K562 (cell line): Measurements from ENCODE around the gene TBC1D10A. TPM values are rescaled to one million over a fixed set of nuclear protein-coding genes. Genes with fewer than 3 reads are reported as not detected.

ENCODE experiments used
- ATAC-seq: fragments of 200-7000 bp; cut with Tn5 transposase; 3 replicates; pipeline ENCODE4 v1.9.1; 2020; ENCODE audit warnings: moderate library complexity
- BruUV-seq: library from RNA; stranded (reverse); fragments of 400-500 nt; replicated peaks from 2 replicates; lab custom pipeline; 2021; lab: Mats Ljungman, UMichigan
- CTCF ChIA-PET: fragments of 300-600 bp; formaldehyde crosslinking; extraction: SDS; loops from one replicate; lab custom pipeline; 2021; ENCODE audit warnings: low intra/inter-chr PET ratio; lab: Yijun Ruan, JAX
- POLR2A ChIA-PET: fragments of 300-600, 350-650 bp; sonication (Branson Sonifier 250); formaldehyde crosslinking; extraction: SDS; loops from one replicate; lab custom pipeline; 2021; ENCODE audit warnings: antibody characterized with exemption, inconsistent platforms; lab: Yijun Ruan, JAX
- DNase-seq, 4 experiments: peaks; one replicate each; pipeline versions ENCODE4 v3.0.0 to v3.0.0-alpha.2; 2011 to 2018; ENCODE audit warnings: low spot score in 3 of 4, mixed read lengths in 3 of 4; ENCODE audit errors: extremely low read depth in 1 of 4
- FAIRE-seq: peaks from 2 replicates; lab custom pipeline; 2011; peaks lifted over from hg19 to GRCh38; lab: Jason Lieb, UNC
- H2AFZ ChIP-seq: 2 replicates; pipeline ENCODE4 v1.6.0; 2011; ENCODE audit warnings: low read depth, low read length, control low read depth, inconsistent platforms
- H3K27ac ChIP-seq: fragments of 200-600 bp; 3 replicates; pipeline ENCODE4 v1.8.0; 2011; ENCODE audit warnings: low read depth, mild to moderate bottlenecking, control low read depth, inconsistent platforms, low read length, moderate library complexity, mixed read lengths; ENCODE audit errors: extremely low read depth
- H3K27me3 ChIP-seq, 2 experiments: fragments of 300-600 bp in 1 of 2; 2 replicates in 1 of 2; 3 replicates in 1 of 2; pipeline versions ENCODE4 v1.6.0 to v1.8.0; 2011; ENCODE audit warnings: inconsistent platforms in 2 of 2, low read length in 2 of 2, mild to moderate bottlenecking in 1 of 2, mixed read lengths in 1 of 2, moderate library complexity in 1 of 2; ENCODE audit not compliant: control insufficient read depth in 2 of 2, insufficient read depth in 2 of 2
- H3K36me3 ChIP-seq: fragments of 300-600 bp; 3 replicates; pipeline ENCODE4 v1.8.0; 2011; ENCODE audit warnings: mild to moderate bottlenecking, low read length, inconsistent platforms; ENCODE audit not compliant: control insufficient read depth, insufficient read depth
- H3K4me1 ChIP-seq, 2 experiments: fragments of 200-600 bp in 1 of 2; replicated peaks in 1 of 2; 2 replicates in 1 of 2; 3 replicates in 1 of 2; pipeline versions ENCODE4 v1.5.1 to v1.8.0; 2011; ENCODE audit warnings: inconsistent platforms in 2 of 2, low read length in 2 of 2, mild to moderate bottlenecking in 1 of 2, mixed read lengths in 1 of 2, moderate library complexity in 1 of 2; ENCODE audit not compliant: control insufficient read depth in 2 of 2, insufficient read depth in 2 of 2
- H3K4me2 ChIP-seq: 2 replicates; pipeline ENCODE4 v1.6.1; 2011; ENCODE audit warnings: low read length, control low read depth, inconsistent platforms, mixed read lengths; ENCODE audit not compliant: insufficient read depth
- H3K4me3 ChIP-seq: fragments of 200-600 bp; sonication (generic), shearing (Covaris generic); 2 replicates; pipeline ENCODE4 v1.5.1; 2016; ENCODE audit warnings: control low read depth, inconsistent platforms
- H3K79me2 ChIP-seq: fragments of 200-600 bp; 3 replicates; pipeline ENCODE4 v1.8.0; 2011; ENCODE audit warnings: low read length, inconsistent platforms; ENCODE audit not compliant: control insufficient read depth, insufficient read depth
- H3K9ac ChIP-seq, 2 experiments: 2 replicates each; pipeline versions ENCODE4 v1.6.0 to v1.6.1; 2011; ENCODE audit warnings: low read depth in 2 of 2, low read length in 2 of 2, control low read depth in 1 of 2, inconsistent platforms in 1 of 2, mild to moderate bottlenecking in 1 of 2, mixed read lengths in 1 of 2; ENCODE audit not compliant: insufficient read depth in 1 of 2
- H3K9me1 ChIP-seq: one replicate; pipeline ENCODE4 v1.6.0; 2011; ENCODE audit warnings: inconsistent platforms, mild to moderate bottlenecking, low read length, moderate library complexity; ENCODE audit not compliant: control insufficient read depth, insufficient read depth
- H3K9me3 ChIP-seq: replicated peaks from 2 replicates; pipeline ENCODE4 v1.5.1; 2011; ENCODE audit warnings: low read depth, low read length, inconsistent platforms; ENCODE audit not compliant: control insufficient read depth, insufficient read depth
- H4K20me1 ChIP-seq: replicated peaks from 2 replicates; pipeline ENCODE4 v1.6.1; 2011; ENCODE audit warnings: low read length, inconsistent platforms, mixed read lengths; ENCODE audit not compliant: control insufficient read depth, insufficient read depth
- ARID3B ChIP-seq: fragments of 250-450 bp; sonication (Bioruptor Pico); IDR thresholded peaks from 2 replicates; pipeline ENCODE4 v1.4.0; 2020; ENCODE audit warnings: borderline replicate concordance
- BHLHE40 ChIP-seq: IDR thresholded peaks from 2 replicates; pipeline ENCODE4 v1.6.1; 2011; ENCODE audit warnings: low read length, improper control_type of control experiment
- CBFA2T3 ChIP-seq: fragments of 450-650 bp; IDR thresholded peaks from 2 replicates; pipeline ENCODE4 v1.6.1; 2017
- E2F4 ChIP-seq: sonication (generic); formaldehyde crosslinking; IDR thresholded peaks from 2 replicates; pipeline ENCODE4 v1.8.0; 2022; ENCODE audit warnings: mild to moderate bottlenecking, low read depth, missing genetic modification reagents
- E2F5 ChIP-seq: sonication (generic); formaldehyde crosslinking; IDR thresholded peaks from 2 replicates; pipeline ENCODE4 v1.8.0; 2022; ENCODE audit warnings: mild to moderate bottlenecking, missing genetic modification reagents
- FOXK2 ChIP-seq, 2 experiments: fragments of 450-650 bp; IDR thresholded peaks in 1 of 2; conservative IDR thresholded peaks in 1 of 2; 2 replicates each; pipeline ENCODE4 v1.6.1; 2016; ENCODE audit warnings: low read depth in 2 of 2, mild to moderate bottlenecking in 1 of 2
- GTF2E2 ChIP-seq: fragments of 200-800 bp; sonication (Bioruptor generic); IDR thresholded peaks from 2 replicates; pipeline ENCODE4 v1.6.1; 2016; ENCODE audit warnings: missing genetic modification characterization, missing compliant biosample characterization
- HMG20A ChIP-seq: fragments of 450-650 bp; formaldehyde crosslinking; conservative IDR thresholded peaks from 2 replicates; pipeline ENCODE4 v1.4.0; 2020; ENCODE audit warnings: mild to moderate bottlenecking, mixed read lengths
- KDM1A ChIP-seq, 2 experiments: fragments of 450-650 bp; IDR thresholded peaks; 2 replicates each; pipeline ENCODE4 v1.6.1; 2016; ENCODE audit warnings: mild to moderate bottlenecking in 2 of 2
- LARP7 ChIP-seq: fragments of 450-650 bp; IDR thresholded peaks from 2 replicates; pipeline ENCODE4 v1.6.1; 2016
- MCM3 ChIP-seq: fragments of 450-650 bp; IDR thresholded peaks from 2 replicates; pipeline ENCODE4 v1.6.1; 2016
- MECOM ChIP-seq: fragments of 250-450 bp; sonication (Bioruptor Pico); IDR thresholded peaks from 2 replicates; pipeline ENCODE4 v1.8.0; 2022; ENCODE audit warnings: inconsistent platforms
- RBM15 ChIP-seq: fragments of 200-400 bp; formaldehyde crosslinking; IDR thresholded peaks from 2 replicates; pipeline ENCODE4 v1.6.1; 2018; ENCODE audit warnings: mild to moderate bottlenecking, low read length, moderate library complexity; ENCODE audit not compliant: insufficient read depth
- RNF2 ChIP-seq: sonication (generic); IDR thresholded peaks from 2 replicates; pipeline ENCODE4 v1.6.1; 2016
- SRSF9 ChIP-seq: fragments of 200-400 bp; formaldehyde crosslinking; IDR thresholded peaks from 2 replicates; pipeline ENCODE4 v1.6.1; 2017; ENCODE audit warnings: low read depth, low read length, borderline replicate concordance
- TEAD4 ChIP-seq, 2 experiments: sonication (generic) in 1 of 2; formaldehyde crosslinking in 1 of 2; IDR thresholded peaks; 2 replicates each; pipeline versions ENCODE4 v1.6.1 to v1.8.0; 2012 to 2022; ENCODE audit warnings: borderline replicate concordance in 1 of 2, inconsistent platforms in 1 of 2, low read length in 1 of 2, mild to moderate bottlenecking in 1 of 2, missing genetic modification reagents in 1 of 2
- ZFP30 ChIP-seq: fragments of 250-450 bp; sonication (Bioruptor Pico); IDR thresholded peaks from 2 replicates; pipeline ENCODE4 v1.8.0; 2022; ENCODE audit warnings: moderate library complexity, mild to moderate bottlenecking, inconsistent platforms, borderline replicate concordance
- ZKSCAN8 ChIP-seq: fragments of 200-800 bp; sonication (Bioruptor generic); IDR thresholded peaks from 2 replicates; pipeline ENCODE4 v1.6.1; 2016; ENCODE audit warnings: missing genetic modification characterization, missing compliant biosample characterization
- ZNF324 ChIP-seq: fragments of 250-450 bp; sonication (Bioruptor Pico); IDR thresholded peaks from 2 replicates; pipeline ENCODE4 v1.4.0; 2020; ENCODE audit warnings: mild to moderate bottlenecking
- ZNF507 ChIP-seq: conservative IDR thresholded peaks from 2 replicates; pipeline ENCODE4 v1.6.1; 2017; ENCODE audit warnings: missing genetic modification characterization, missing compliant biosample characterization
- ZNF589 ChIP-seq: fragments of 200-800 bp; sonication (Bioruptor generic); IDR thresholded peaks from 2 replicates; pipeline ENCODE4 v1.6.1; 2016; ENCODE audit warnings: low read depth, missing genetic modification characterization, missing compliant biosample characterization
- ZNF696 ChIP-seq: fragments of 250-450 bp; sonication (Bioruptor Pico); conservative IDR thresholded peaks from 2 replicates; pipeline ENCODE4 v1.4.0; 2020; ENCODE audit warnings: mild to moderate bottlenecking, moderate library complexity
- WGBS: fragments of 100-300 bp; shearing (Covaris generic); methylation state at CpG from one replicate; pipeline ENCODE4 v1.1.6; 2016; ENCODE audit warnings: low coverage, mixed read lengths; ENCODE audit not compliant: insufficient coverage; ENCODE audit errors: missing lambda C conversion rate; 5-methylcytosine and 5-hydroxymethylcytosine counted together
- in situ Hi-C: fragments of 300-500 bp; cut with MboI; formaldehyde crosslinking; loops from 4 replicates; pipeline ENCODE4 v1.15.0; 2018; ENCODE audit warnings: inconsistent platforms, mixed read lengths
- intact Hi-C: fragments of 100-400 bp; cut with micrococcal nuclease; formaldehyde crosslinking; loops from 2 replicates; pipeline ENCODE4 v1.14.2; 2022
- polyA plus RNA-seq, 8 experiments: library from polyadenylated mRNA; depleted of rRNA in 4 of 8; stranded (reverse) in 5 of 8; unstranded in 3 of 8; fragments of >200 nt; fragmentation: Nextera tagmentation in 2 of 8; fragmentation: Illumina TruSeq in 1 of 8; extraction: Ambion mirVana in 2 of 8; extraction: Trizol in 1 of 8; gene quantifications; 2 replicates each; pipeline versions ENCODE4 v1.2.1 to v1.2.3, GENCODE V29; 2011 to 2014; ENCODE audit warnings: inconsistent platforms in 1 of 8, missing spikeins in 1 of 8
- total RNA-seq, 7 experiments: library from RNA; depleted of rRNA in 6 of 7; stranded (reverse); fragments of >200 nt in 6 of 7; fragmentation: Illumina TruSeq in 2 of 7; extraction: Trizol in 2 of 7; gene quantifications; 2 replicates each; pipeline versions ENCODE4 v1.2.1 to v1.2.3, GENCODE V29; 2011 to 2021; ENCODE audit warnings: low replicate concordance in 1 of 7

The TBC1D10A gene
- total and polyA plus RNA-seq, 9 of the 15 experiments (the other 6 are each of a cell fraction or from before 2014, with no cell fraction given) = 0.13 to 10.4 (median 4.6) TPM

GRCh38 chr22:30248484-30248883 lies 78.3 kb downstream of the TBC1D10A start (continued):
- TF ChIP-seq ARID3B (CRISPR knock-in tag) (no peak), ZNF696 (no peak), ZNF324 (CRISPR knock-in tag) (no peak), SRSF9 (no peak), GTF2E2 (no peak), ZKSCAN8 (CRISPR knock-in tag) (no peak), RNF2 (no peak), BHLHE40 (no peak)

GRCh38 chr22:30247974-30248373 lies 78.8 kb downstream of the TBC1D10A start:
- in situ Hi-C loops = no loop called here
- H3K27ac ChIP-seq = no peak overlapping the region
- H3K36me3 ChIP-seq = no peaks in the 10 kb centered on the region
- no peaks in the 10 kb centered on the region for H4K20me1 ChIP-seq
- no peak overlapping the region for H3K9ac ChIP-seq
- H3K4me3 ChIP-seq = no peak overlapping the region
- no TSS peak for BruUV-seq
- H3K9me1 ChIP-seq = no peaks in the 10 kb centered on the region
- ChIA-PET CTCF (no interaction called here), POLR2A (no interaction called here)
- no peaks in the 10 kb centered on the region for H3K9me3 ChIP-seq
- intact Hi-C loops = no loop called here
- no peaks in the 10 kb centered on the region for H3K79me2 ChIP-seq
- WGBS = 7% methylated on average over 4 of the region's 12 CpGs
- FAIRE-seq (no peak), DNase-seq (no peak), ATAC-seq (no peak)
- H3K4me1 ChIP-seq = peaks cover 0 to 35% of the 10 kb centered on the region in 2 experiments; a peak in 2 of 5 replicates
- no peak overlapping the region for H2AFZ ChIP-seq
- no peak overlapping the region for H3K4me2 ChIP-seq
- H3K27me3 ChIP-seq = peaks cover 0 to 39% of the 10 kb centered on the region in 2 experiments; a peak in 2 of 5 replicates
- TF ChIP-seq TEAD4 (IDR thresholded peaks at IDR 0.05; ENCODE audit: low read length) (no peak), TEAD4 (CRISPR knock-in tag; IDR thresholded peaks at IDR 0.05; ENCODE audit: borderline replicate concordance) (no peak), E2F5 (CRISPR knock-in tag) (no peak), LARP7 (no peak), ZNF589 (CRISPR knock-in tag) (no peak), HMG20A (CRISPR knock-in tag) (no peak), FOXK2 (conservative IDR thresholded peaks at IDR 0.05 in 1 of 2, IDR thresholded peaks at IDR 0.05 in 1 of 2; ENCODE audit: low read depth in 2 of 2) (no peak), CBFA2T3 (no peak), ZNF507 (tag) (no peak), KDM1A (IDR thresholded peaks at IDR 0.05) (no peak), E2F4 (CRISPR knock-in tag) (no peak), RBM15 (no peak), ZFP30 (no peak), MCM3 (no peak), MECOM (no peak)
